GM12878 (cell line): ENCODE results near the gene RNF166. TPM values are rescaled to one million over a fixed set of nuclear protein-coding genes. Genes with fewer than 3 reads are reported as not detected.

Experiments
- ATAC-seq: fragments of 200-7000 bp; cut with Tn5 transposase; 3 replicates; pipeline ENCODE4 v1.9.1; 2020; ENCODE audit warnings: mild to moderate bottlenecking, moderate library complexity
- BruUV-seq: library from RNA; stranded (reverse); fragments of 400-500 nt; replicated peaks from 2 replicates; lab custom pipeline; 2021; lab: Mats Ljungman, UMichigan
- CTCF ChIA-PET: fragments of 300-600 bp; sonication (Branson Sonifier 250); formaldehyde crosslinking; extraction: SDS; loops from one replicate; lab custom pipeline; 2021; ENCODE audit warnings: inconsistent platforms; lab: Yijun Ruan, JAX
- POLR2A ChIA-PET: fragments of 350-600 bp; formaldehyde crosslinking; extraction: SDS; loops from one replicate; lab custom pipeline; 2021; ENCODE audit warnings: inconsistent platforms; lab: Charles Lee
- RAD21 ChIA-PET: fragments of 300-600 bp; sonication (Branson Sonifier 250); formaldehyde crosslinking; loops from one replicate; lab custom pipeline; 2023; ENCODE audit warnings: antibody characterized with exemption; ENCODE audit not compliant: unreplicated experiment; lab: Charles Lee
- SMC1A ChIA-PET: fragments of 300-600 bp; sonication (Branson Sonifier 250); formaldehyde crosslinking; loops from one replicate; lab custom pipeline; 2023; ENCODE audit not compliant: unreplicated experiment, uncharacterized antibody; lab: Charles Lee
- DNase-seq: peaks from one replicate; pipeline ENCODE4 v3.0.0-alpha.2; 2011; ENCODE audit warnings: low read depth, low spot score
- FAIRE-seq: peaks from 3 replicates; lab custom pipeline; 2011; peaks lifted over from hg19 to GRCh38; lab: Jason Lieb, UNC
- H2AFZ ChIP-seq: 2 replicates; pipeline ENCODE4 v1.6.0; 2011; ENCODE audit warnings: low read depth, low read length, control low read depth; ENCODE audit not compliant: control insufficient read depth
- H3K27ac ChIP-seq: 2 replicates; pipeline ENCODE4 v1.5.1; 2011; ENCODE audit warnings: control low read depth; ENCODE audit not compliant: control insufficient read depth, insufficient read depth
- H3K27me3 ChIP-seq, 2 experiments: replicated peaks in 1 of 2; 2 replicates each; pipeline versions ENCODE4 v1.6.0 to v1.6.1; 2011; ENCODE audit warnings: low read length in 1 of 2; ENCODE audit not compliant: control insufficient read depth in 2 of 2, insufficient read depth in 2 of 2
- H3K36me3 ChIP-seq, 2 experiments: 2 replicates each; pipeline ENCODE4 v1.5.1; 2011; ENCODE audit warnings: low read length in 1 of 2; ENCODE audit not compliant: control insufficient read depth in 2 of 2, insufficient read depth in 2 of 2
- H3K4me1 ChIP-seq: 2 replicates; pipeline ENCODE4 v1.6.1; 2011; ENCODE audit warnings: mild to moderate bottlenecking, low read length, moderate library complexity, mixed read lengths; ENCODE audit not compliant: control insufficient read depth, insufficient read depth
- H3K4me2 ChIP-seq: 2 replicates; pipeline ENCODE4 v1.6.0; 2011; ENCODE audit warnings: control low read depth; ENCODE audit not compliant: control insufficient read depth, insufficient read depth
- H3K4me3 ChIP-seq: fragments of 200-600 bp; sonication (generic); 2 replicates; pipeline ENCODE4 v1.5.1; 2016
- H3K79me2 ChIP-seq: 2 replicates; pipeline ENCODE4 v1.6.0; 2011; ENCODE audit warnings: low read length; ENCODE audit not compliant: control insufficient read depth, insufficient read depth
- H3K9ac ChIP-seq: 2 replicates; pipeline ENCODE4 v1.8.0; 2011; ENCODE audit warnings: low read length, control low read depth, mixed read lengths; ENCODE audit not compliant: control insufficient read depth, insufficient read depth
- H3K9me3 ChIP-seq: replicated peaks from 3 replicates; pipeline ENCODE4 v1.5.1; 2011; ENCODE audit warnings: mild to moderate bottlenecking, low read length; ENCODE audit not compliant: control insufficient read depth, insufficient read depth
- H4K20me1 ChIP-seq: 2 replicates; pipeline ENCODE4 v1.6.0; 2011; ENCODE audit not compliant: control insufficient read depth, insufficient read depth
- MLLT1 ChIP-seq: fragments of 450-650 bp; IDR thresholded peaks from 2 replicates; pipeline ENCODE4 v1.6.1; 2016; ENCODE audit warnings: mild to moderate bottlenecking
- NFXL1 ChIP-seq: fragments of 450-650 bp; IDR thresholded peaks from 2 replicates; pipeline ENCODE4 v1.6.1; 2017; ENCODE audit warnings: antibody characterized with exemption, mild to moderate bottlenecking, borderline replicate concordance
- REST ChIP-seq: IDR thresholded peaks from 2 replicates; pipeline ENCODE4 v1.6.1; 2012; ENCODE audit warnings: mild to moderate bottlenecking, low read depth, low read length
- SMAD5 ChIP-seq: IDR thresholded peaks from 2 replicates; pipeline ENCODE4 v1.6.1; 2016; ENCODE audit warnings: antibody characterized with exemption, low read depth
- STAT1 ChIP-seq: fragments of 450-650 bp; conservative IDR thresholded peaks from 2 replicates; pipeline ENCODE4 v1.6.1; 2014; ENCODE audit warnings: antibody characterized with exemption, mild to moderate bottlenecking
- ZNF274 ChIP-seq: IDR thresholded peaks from one replicate; pipeline ENCODE4 v1.8.0; 2011; ENCODE audit not compliant: insufficient read length, insufficient read depth
- WGBS: methylation state at CpG from one replicate; pipeline ENCODE4 v1.1.6; 2016; ENCODE audit warnings: low lambda C conversion rate; ENCODE audit not compliant: insufficient replicate concordance, insufficient coverage; ENCODE audit errors: missing lambda C conversion rate; 5-methylcytosine and 5-hydroxymethylcytosine counted together
- in situ Hi-C: fragments of 300-500 bp; cut with MboI; formaldehyde crosslinking; loops from 9 replicates; pipeline ENCODE4 v1.14.3; 2018; ENCODE audit warnings: mixed read lengths
- intact Hi-C: fragments of 100-400 bp; cut with micrococcal nuclease; formaldehyde crosslinking; loops from one replicate; pipeline ENCODE4 v1.14.2; 2022; ENCODE audit not compliant: unreplicated experiment
- polyA plus RNA-seq, 11 experiments: library from polyadenylated mRNA; depleted of rRNA in 4 of 11; unstranded in 6 of 11; stranded (reverse) in 5 of 11; fragments of >200 nt; fragmentation: Nextera tagmentation in 4 of 11; fragmentation: Illumina TruSeq in 1 of 11; extraction: Ambion mirVana in 4 of 11; extraction: Trizol in 1 of 11; gene quantifications; 1 replicate in 1 of 11; 2 replicates in 10 of 11; pipeline versions ENCODE4 v1.2.1 to v1.2.3, GENCODE V29; 2011 to 2016; ENCODE audit warnings: inconsistent platforms in 2 of 11, missing spikeins in 2 of 11, low read depth in 1 of 11
- total RNA-seq, 4 experiments: library from RNA; depleted of rRNA in 3 of 4; stranded (reverse); fragments of >200 nt in 3 of 4; fragmentation: Illumina TruSeq in 1 of 4; extraction: Trizol in 1 of 4; gene quantifications; 2 replicates each; pipeline versions ENCODE4 v1.2.1 to v1.2.3, GENCODE V29; 2013 to 2021

The RNF166 gene
- total and polyA plus RNA-seq, 10 of the 15 experiments (the other 5 are each of a cell fraction or from before 2014, with no cell fraction given) = 0.48 to 32.8 (median 12.1) TPM

DNA sequence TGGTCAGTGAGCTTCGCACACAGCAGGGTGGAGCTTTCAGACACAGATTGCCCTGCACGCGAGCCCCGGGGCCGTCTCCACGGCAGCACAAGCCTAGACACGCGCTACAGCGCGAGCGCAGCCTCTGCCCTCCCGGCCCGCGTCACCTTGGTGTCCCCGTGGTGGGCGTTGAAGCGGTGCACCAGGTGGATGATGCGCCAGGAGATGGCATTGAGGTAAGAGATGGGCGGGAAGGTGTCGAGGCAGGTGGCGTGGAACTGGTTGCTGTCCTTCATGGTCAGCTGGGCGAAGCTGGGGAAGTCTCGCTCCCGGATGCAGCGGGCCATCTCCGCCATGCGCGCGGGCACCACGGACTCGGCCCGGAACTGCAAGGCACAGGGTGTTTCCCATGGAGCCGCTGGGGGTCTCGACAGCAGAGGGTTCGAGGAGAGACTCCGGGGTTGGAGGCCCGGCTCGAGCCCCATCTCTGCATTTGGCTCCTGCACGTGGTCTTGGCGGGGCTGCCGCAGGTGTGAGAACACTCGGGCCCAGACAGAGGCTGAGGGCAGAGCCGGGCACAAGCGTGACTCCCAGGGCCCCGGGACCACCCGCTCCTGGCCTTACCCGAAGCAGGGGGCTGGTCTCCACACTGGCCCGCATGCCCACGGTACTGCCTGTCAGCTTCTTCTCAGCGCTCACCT, 51.0 kb downstream of the RNF166 start:
- Histone ChIP-seq H3K4me2 (no peak overlapping the region), H4K20me1 (no peaks in the 10 kb centered on the region), H3K27ac (no peak overlapping the region), H3K79me2 (peaks cover 26% of the 10 kb centered on the region), H3K36me3 (peaks cover 6 to 19% of the 10 kb centered on the region in 2 experiments), H3K9ac (no peak overlapping the region), H2AFZ (no peak overlapping the region), H3K27me3 (no peaks in the 10 kb centered on the region), H3K4me3 (no peak overlapping the region), H3K9me3 (no peaks in the 10 kb centered on the region), H3K4me1 (peaks cover 11% of the 10 kb centered on the region)
- BruUV-seq = no TSS peak
- intact Hi-C loops = no loop called here
- no peak for TF ChIP-seq STAT1
- TF ChIP-seq ZNF274 = no peak
- no peak for TF ChIP-seq SMAD5
- no peak for TF ChIP-seq NFXL1
- TF ChIP-seq MLLT1 = no peak
- no peak for TF ChIP-seq REST
- POLR2A ChIA-PET = no interaction called here
- SMC1A ChIA-PET = no interaction called here
- CTCF ChIA-PET = no interaction called here
- RAD21 ChIA-PET = no interaction called here
- DNase-seq (no peak), ATAC-seq (no peak), FAIRE-seq (no peak)
- WGBS = 95% methylated on average over 50 of the region's 50 CpGs
- in situ Hi-C loops = no loop called here
